ENCODE results near the gene CD36. TPM values are rescaled to one million over a fixed set of nuclear protein-coding genes. Genes with fewer than 3 reads are reported as not detected.

Gene CD36
- polyA plus RNA-seq, 1 experiment, result 0.51 TPM

DNA sequence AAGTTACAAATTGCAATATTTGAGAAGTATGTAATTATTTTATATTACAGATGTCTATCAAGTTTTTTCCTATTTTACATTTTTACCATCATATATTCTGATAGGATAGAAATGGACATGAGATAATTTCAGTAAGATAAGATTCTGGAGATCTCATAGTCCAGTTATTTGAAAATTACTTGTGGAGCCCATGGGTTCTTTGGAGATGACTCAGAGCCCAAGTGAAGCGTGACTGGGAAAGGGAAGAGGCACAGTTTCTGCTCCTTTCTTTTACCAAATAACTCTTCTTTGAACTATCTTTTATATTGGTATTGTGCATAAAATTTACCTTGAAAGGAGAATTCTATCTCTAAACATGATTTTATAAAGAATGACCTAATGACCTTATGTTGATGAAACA, 2.4 kb downstream of the CD36 start:
- H3K27me3 ChIP-seq (ENCODE audit: control insufficient read depth, insufficient read depth, low read length), result no peaks in the 10 kb centered on the region
- DNase-seq (ENCODE audit: low read depth, low spot score), result no peak
- no peaks in the 10 kb centered on the region for H3K9me3 ChIP-seq (ENCODE audit: control insufficient read depth, insufficient read depth, low read length)
- H3K4me3 ChIP-seq (ENCODE audit: low read depth, low read length), result no peak overlapping the region
- ChIA-PET CTCF (interaction anchor here (0.5 kb wide), 1 partner anchor 190 kb away, joined by 5 read pairs; no protein-coding TSS in a partner anchor), POLR2A (no interaction called here)
- TF ChIP-seq CTCF (IDR thresholded peaks at IDR 0.05; ENCODE audit: low read depth, low read length), result no peak
- H3K27ac ChIP-seq (ENCODE audit: low read depth, low read length), result no peak overlapping the region

GRCh38 chr7:80641548-80641947, 3.1 kb downstream of the CD36 start:
- CTCF ChIA-PET, result interaction anchor here (0.5 kb wide), 2 partner anchors 191 to 842 kb away, joined by 4 to 5 read pairs; no protein-coding TSS in a partner anchor
- no peaks in the 10 kb centered on the region for H3K27me3 ChIP-seq (ENCODE audit: control insufficient read depth, insufficient read depth, low read length)
- DNase-seq (ENCODE audit: low read depth, low spot score), result no peak
- no peaks in the 10 kb centered on the region for H3K9me3 ChIP-seq (ENCODE audit: control insufficient read depth, insufficient read depth, low read length)
- no peak overlapping the region for H3K27ac ChIP-seq (ENCODE audit: low read depth, low read length)
- POLR2A ChIA-PET, result no interaction called here
- TF ChIP-seq CTCF (IDR thresholded peaks at IDR 0.05; ENCODE audit: low read depth, low read length), result no peak
- no peak overlapping the region for H3K4me3 ChIP-seq (ENCODE audit: low read depth, low read length)

GRCh38 chr7:80642871-80643270, 4.4 kb downstream of the CD36 start:
- DNase-seq (ENCODE audit: low read depth, low spot score), result no peak
- TF ChIP-seq CTCF (IDR thresholded peaks at IDR 0.05; ENCODE audit: low read depth, low read length), result no peak
- ChIA-PET CTCF (interaction anchor here (1.0 kb wide), 1 partner anchor 16 kb away, joined by 3 read pairs; no protein-coding TSS in a partner anchor), POLR2A (no interaction called here)
- H3K9me3 ChIP-seq (ENCODE audit: control insufficient read depth, insufficient read depth, low read length), result no peaks in the 10 kb centered on the region
- H3K27me3 ChIP-seq (ENCODE audit: control insufficient read depth, insufficient read depth, low read length), result no peaks in the 10 kb centered on the region
- no peak overlapping the region for H3K27ac ChIP-seq (ENCODE audit: low read depth, low read length)
- H3K4me3 ChIP-seq (ENCODE audit: low read depth, low read length), result no peak overlapping the region

DNA sequence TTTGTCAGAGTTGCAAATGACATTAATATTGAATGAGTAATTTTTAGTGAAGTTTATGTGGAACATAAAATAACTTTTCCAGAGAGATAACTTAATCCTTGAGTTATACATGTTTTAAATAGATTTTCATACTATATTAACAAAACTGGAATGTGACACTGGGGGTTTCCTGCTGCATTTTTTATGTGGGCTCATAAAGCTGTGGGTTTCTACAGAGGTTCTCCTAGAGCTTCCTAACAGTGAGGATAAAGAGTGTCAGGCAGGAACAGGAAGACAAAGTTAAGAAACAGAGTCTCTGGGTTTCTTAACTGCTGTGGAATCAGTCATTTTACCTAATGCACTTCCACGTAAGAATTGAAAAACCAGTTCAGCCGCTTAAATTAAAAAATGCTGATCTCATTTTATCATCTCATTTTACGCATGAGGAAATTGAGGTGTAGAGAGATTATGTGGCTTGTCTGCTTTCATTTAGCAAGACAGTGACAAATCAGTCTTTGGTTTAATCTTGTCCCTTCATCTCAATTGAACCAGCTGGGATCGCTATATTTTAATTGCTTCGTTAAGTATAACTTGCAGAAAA, 5.0 kb downstream of the CD36 start:
- ChIA-PET CTCF (interaction anchor here (1.0 kb wide), 1 partner anchor 16 kb away, joined by 3 read pairs; no protein-coding TSS in a partner anchor), POLR2A (no interaction called here)
- Histone ChIP-seq H3K9me3 (ENCODE audit: control insufficient read depth, insufficient read depth, low read length) (no peaks in the 10 kb centered on the region), H3K27me3 (ENCODE audit: control insufficient read depth, insufficient read depth, low read length) (no peaks in the 10 kb centered on the region), H3K4me3 (ENCODE audit: low read depth, low read length) (no peak overlapping the region), H3K27ac (ENCODE audit: low read depth, low read length) (no peak overlapping the region)
- no peak for DNase-seq (ENCODE audit: low read depth, low spot score)
- TF ChIP-seq CTCF (IDR thresholded peaks at IDR 0.05; ENCODE audit: low read depth, low read length), result no peak

- Histone ChIP-seq H3K9me3 (ENCODE audit: control insufficient read depth, insufficient read depth, low read length) (no peaks in the 10 kb centered on the region), H3K27ac (ENCODE audit: low read depth, low read length) (no peak overlapping the region), H3K4me3 (ENCODE audit: low read depth, low read length) (no peak overlapping the region), H3K27me3 (ENCODE audit: control insufficient read depth, insufficient read depth, low read length) (no peaks in the 10 kb centered on the region)
- ChIA-PET CTCF (no interaction called here), POLR2A (no interaction called here)
- no peak for DNase-seq (ENCODE audit: low read depth, low spot score)
- TF ChIP-seq CTCF (IDR thresholded peaks at IDR 0.05; ENCODE audit: low read depth, low read length), result no peak
Measured at GRCh38 chr7:80644054-80644453, 5.6 kb downstream of the CD36 start.
